C4-2B (cell line): ENCODE measurements around the gene NDFIP2.

Experiments used
- CTCF ChIP-seq: fragments of 450-650 bp; conservative IDR thresholded peaks from 2 replicates; pipeline ENCODE4 v1.5.1; 2017; ENCODE audit warnings: mild to moderate bottlenecking
- ZFX ChIP-seq: fragments of 450-650 bp; IDR thresholded peaks from 2 replicates; pipeline ENCODE4 v1.6.1; 2017

DNA sequence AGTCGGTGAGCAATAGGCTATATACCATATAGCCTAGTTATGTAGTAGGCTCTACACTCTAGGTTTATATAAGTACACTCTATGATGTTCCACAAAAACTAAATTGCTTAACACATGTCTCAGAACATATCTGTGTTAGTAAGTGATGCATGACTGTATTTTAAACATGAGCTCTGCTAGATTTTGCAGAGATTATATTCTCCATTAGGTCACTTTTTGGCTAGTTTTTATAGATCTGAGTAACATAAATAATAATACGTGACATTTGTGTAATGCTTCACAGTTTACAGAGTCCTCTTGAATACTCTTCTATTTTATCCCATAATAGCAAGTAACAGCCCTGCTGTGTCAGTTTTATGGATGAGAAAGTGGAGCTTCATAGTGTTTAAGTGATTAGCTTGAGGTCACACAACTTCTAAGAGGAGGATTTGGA is 47.8 kb downstream of the NDFIP2 start:
- TF ChIP-seq CTCF = no peak
- no peak for TF ChIP-seq ZFX
